Vagina (tissue), 2 donors: ENCODE data around the gene COPS2.

Experiments used
- POLR2A ChIP-seq, 2 donors: fragments of 450-650 bp; IDR thresholded peaks; one replicate each; pipeline ENCODE4 v1.6.1; 2017; ENCODE audit warnings: antibody characterized with exemption in 2 of 2, mild to moderate bottlenecking in 2 of 2, moderate library complexity in 2 of 2
- POLR2AphosphoS5 ChIP-seq, 2 donors: sonication (generic); formaldehyde crosslinking; IDR thresholded peaks; one replicate each; pipeline ENCODE4 v1.9.0; 2017; ENCODE audit warnings: antibody characterized with exemption in 2 of 2, mild to moderate bottlenecking in 2 of 2, low read depth in 1 of 2; ENCODE audit not compliant: insufficient read depth in 1 of 2
- TF ChIP-seq, protein P1 (sequence below), 3 experiments: fragments of 450-650 bp in 2 of 3; fragments of 200-600 bp in 1 of 3; sonication (generic) in 1 of 3; IDR thresholded peaks; one replicate each; pipeline ENCODE4 v1.5.1; 2017 to 2019; ENCODE audit warnings: antibody characterized with exemption in 3 of 3, mild to moderate bottlenecking in 2 of 3, moderate library complexity in 2 of 3

DNA sequence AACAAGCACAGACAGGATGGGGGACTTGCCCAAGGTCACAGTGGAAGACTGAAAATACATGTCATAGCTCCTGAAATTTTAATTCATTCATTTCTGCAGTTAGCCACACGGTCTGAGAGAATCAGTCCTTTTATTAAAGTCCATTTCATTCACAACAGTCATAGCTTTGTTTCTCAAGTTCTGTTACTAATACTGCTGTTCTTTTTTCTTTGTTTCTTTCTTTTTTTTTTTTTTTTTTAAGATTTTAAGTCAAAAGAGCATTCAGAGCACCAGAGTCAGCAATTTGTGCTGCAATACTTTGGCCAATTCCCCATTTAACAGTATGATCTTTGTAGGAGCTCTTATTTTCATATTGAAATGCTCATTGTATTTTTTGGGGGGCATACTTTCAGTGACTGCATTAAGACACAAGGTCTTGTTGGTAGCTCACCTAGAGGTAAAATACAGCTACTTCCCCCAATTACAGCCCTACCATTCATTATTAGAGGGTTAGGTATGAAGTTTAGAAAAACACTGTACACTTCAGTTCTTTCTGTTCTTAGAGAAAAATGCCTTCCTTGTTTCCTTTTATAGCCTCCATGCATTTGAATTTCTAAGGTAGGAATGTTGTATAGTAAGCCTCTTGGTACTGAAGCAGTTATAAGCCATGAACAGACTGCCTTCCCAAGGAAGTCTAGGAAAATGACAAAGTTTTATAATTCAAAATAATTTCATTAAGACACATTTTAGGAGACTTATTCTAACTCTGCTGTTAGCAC lies 24.2 kb upstream of the COPS2 start:
- TF ChIP-seq, protein P1, sequence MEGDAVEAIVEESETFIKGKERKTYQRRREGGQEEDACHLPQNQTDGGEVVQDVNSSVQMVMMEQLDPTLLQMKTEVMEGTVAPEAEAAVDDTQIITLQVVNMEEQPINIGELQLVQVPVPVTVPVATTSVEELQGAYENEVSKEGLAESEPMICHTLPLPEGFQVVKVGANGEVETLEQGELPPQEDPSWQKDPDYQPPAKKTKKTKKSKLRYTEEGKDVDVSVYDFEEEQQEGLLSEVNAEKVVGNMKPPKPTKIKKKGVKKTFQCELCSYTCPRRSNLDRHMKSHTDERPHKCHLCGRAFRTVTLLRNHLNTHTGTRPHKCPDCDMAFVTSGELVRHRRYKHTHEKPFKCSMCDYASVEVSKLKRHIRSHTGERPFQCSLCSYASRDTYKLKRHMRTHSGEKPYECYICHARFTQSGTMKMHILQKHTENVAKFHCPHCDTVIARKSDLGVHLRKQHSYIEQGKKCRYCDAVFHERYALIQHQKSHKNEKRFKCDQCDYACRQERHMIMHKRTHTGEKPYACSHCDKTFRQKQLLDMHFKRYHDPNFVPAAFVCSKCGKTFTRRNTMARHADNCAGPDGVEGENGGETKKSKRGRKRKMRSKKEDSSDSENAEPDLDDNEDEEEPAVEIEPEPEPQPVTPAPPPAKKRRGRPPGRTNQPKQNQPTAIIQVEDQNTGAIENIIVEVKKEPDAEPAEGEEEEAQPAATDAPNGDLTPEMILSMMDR (IDR thresholded peaks at IDR 0.05): no peak
- no peak for TF ChIP-seq POLR2AphosphoS5 (IDR thresholded peaks at IDR 0.05; ENCODE audit: insufficient read depth in 1 of 2, low read depth in 1 of 2)
- TF ChIP-seq POLR2A (IDR thresholded peaks at IDR 0.05): no peak
